Cardiac fibroblast (primary cell): ENCODE data around the gene MIPOL1.

ENCODE experiments used
- DNase-seq, 2 donors: peaks; one replicate each; pipeline versions ENCODE4 v3.0.0 to v3.0.0-alpha.2; 2010; ENCODE audit warnings: low read depth in 2 of 2
- H3K4me3 ChIP-seq, 2 donors: replicated peaks in 1 of 2; 1 replicate in 1 of 2; 2 replicates in 1 of 2; pipeline ENCODE4 v1.5.1; 2011; ENCODE audit warnings: low read depth in 2 of 2, low read length in 2 of 2, mild to moderate bottlenecking in 2 of 2, moderate library complexity in 1 of 2
- CTCF ChIP-seq: IDR thresholded peaks from one replicate; pipeline ENCODE4 v1.5.1; 2011; ENCODE audit warnings: low read depth, mild to moderate bottlenecking, low read length, inconsistent platforms

The MIPOL1 gene

GRCh38 chr14:37194698-37195097, 3.0 kb upstream of the MIPOL1 start:
- no peak for DNase-seq
- no peak for TF ChIP-seq CTCF

DNA sequence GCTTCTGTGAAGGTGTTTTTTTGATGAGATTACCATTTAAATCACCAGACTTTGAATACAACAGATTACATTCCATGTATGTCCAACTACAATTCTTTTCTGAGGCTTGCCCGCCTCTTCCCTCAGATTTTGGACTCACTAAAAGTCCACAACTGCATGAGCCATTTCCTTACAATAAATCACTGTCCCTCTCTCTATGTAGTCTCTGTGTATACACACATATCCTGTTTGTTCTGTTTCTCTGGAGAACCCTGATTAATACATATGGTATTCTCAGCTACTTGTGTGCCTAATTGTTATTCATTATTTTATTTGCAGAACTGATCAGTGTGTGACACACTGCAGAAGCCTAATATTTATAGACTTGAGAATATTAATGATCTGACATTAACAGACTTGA, 2.4 kb upstream of the MIPOL1 start:
- no peak for TF ChIP-seq CTCF
- DNase-seq, result peak in 1 of 2 donors; percentile 51
- H3K4me3 ChIP-seq, result no peak overlapping the region

More at GRCh38 chr14:37194698-37195097, 3.0 kb upstream of the MIPOL1 start:
- no peak overlapping the region for H3K4me3 ChIP-seq

- H3K4me3 ChIP-seq, result peak overlapping the region; percentile 36 to 78
- TF ChIP-seq CTCF, result no peak
- no peak for DNase-seq
These were observed 925 bp upstream of the MIPOL1 start for GRCh38 chr14:37196604-37197420.

GRCh38 chr14:37198273-37198598, 499 bp downstream of the MIPOL1 start:
- no peak for DNase-seq
- TF ChIP-seq CTCF, result no peak
- H3K4me3 ChIP-seq, result peak overlapping the region; percentile 69 to 78

GRCh38 chr14:37198907-37199306, 1.2 kb downstream of the MIPOL1 start:
- no peak overlapping the region for H3K4me3 ChIP-seq
- no peak for DNase-seq
- no peak for TF ChIP-seq CTCF

- no peak for DNase-seq
- no peak for TF ChIP-seq CTCF
- no peak overlapping the region for H3K4me3 ChIP-seq
These were observed 4.0 kb downstream of the MIPOL1 start for GRCh38 chr14:37201724-37202123.

GRCh38 chr14:37202265-37202664, 4.5 kb downstream of the MIPOL1 start:
- no peak for TF ChIP-seq CTCF
- DNase-seq, result peak in 1 of 2 donors; percentile 65
- no peak overlapping the region for H3K4me3 ChIP-seq
